Natural killer cell (primary cell): ENCODE results near the gene KRT31. TPM values are rescaled to one million over a fixed set of nuclear protein-coding genes. Genes with fewer than 3 reads are reported as not detected.
A peak's percentile ranks its signal among the peaks of the same experiment; 100 is the strongest.

Experiments used
- ATAC-seq, 3 donors: fragments of 150-1000 bp in 2 of 3; fragments of 200-7000 bp in 1 of 3; cut with Tn5 transposase; 1 replicate in 1 of 3; 2 replicates in 2 of 3; pipeline ENCODE4 v1.10.0; 2021; ENCODE audit warnings: mild to moderate bottlenecking in 2 of 3, moderate library complexity in 2 of 3
- DNase-seq, 2 donors: peaks; one replicate each; pipeline versions ENCODE4 v3.0.0 to v3.0.0-alpha.2; 2013 to 2021; ENCODE audit warnings: mixed read lengths in 1 of 2
- H3K27ac ChIP-seq: one replicate; pipeline ENCODE4 v1.5.1; 2013; ENCODE audit warnings: mild to moderate bottlenecking, low read length
- H3K27me3 ChIP-seq: one replicate; pipeline ENCODE4 v1.6.1; 2013; ENCODE audit warnings: low read length; ENCODE audit not compliant: control insufficient read depth, insufficient read depth
- H3K36me3 ChIP-seq: one replicate; pipeline ENCODE4 v1.6.1; 2013; ENCODE audit warnings: low read length; ENCODE audit not compliant: control insufficient read depth, insufficient read depth
- H3K4me1 ChIP-seq: one replicate; pipeline ENCODE4 v1.6.1; 2013; ENCODE audit warnings: low read length; ENCODE audit not compliant: control insufficient read depth, insufficient read depth
- H3K4me3 ChIP-seq: one replicate; pipeline ENCODE4 v1.5.1; 2013; ENCODE audit warnings: low read length
- H3K9me3 ChIP-seq: one replicate; pipeline ENCODE4 v1.6.1; 2013; ENCODE audit warnings: low read length; ENCODE audit not compliant: control insufficient read depth, insufficient read depth
- H3K27ac Mint-ChIP-seq, 2 donors: one replicate each; pipeline ENCODE4 v1.8.0; 2022; ENCODE audit warnings: mild to moderate bottlenecking in 2 of 2, mixed read lengths in 2 of 2, moderate library complexity in 1 of 2
- H3K27me3 Mint-ChIP-seq, 2 donors: one replicate each; pipeline ENCODE4 v1.8.0; 2022; ENCODE audit warnings: low read depth in 2 of 2, mixed read lengths in 2 of 2
- H3K36me3 Mint-ChIP-seq: one replicate; pipeline ENCODE4 v1.8.0; 2022; ENCODE audit warnings: mixed read lengths
- H3K4me1 Mint-ChIP-seq, 2 donors: one replicate each; pipeline ENCODE4 v1.8.0; 2022; ENCODE audit warnings: mixed read lengths in 2 of 2
- H3K4me3 Mint-ChIP-seq: one replicate; pipeline ENCODE4 v1.8.0; 2022; ENCODE audit warnings: mild to moderate bottlenecking, moderate library complexity, mixed read lengths
- H3K9me3 Mint-ChIP-seq, 2 donors: one replicate each; pipeline ENCODE4 v1.8.0; 2022; ENCODE audit warnings: mixed read lengths in 2 of 2
- CTCF ChIP-seq: fragments of 200-600 bp; IDR thresholded peaks from one replicate; pipeline ENCODE4 v1.8.0; 2022; ENCODE audit warnings: antibody characterized with exemption
- WGBS: methylation state at CpG from one replicate; pipeline ENCODE4 v1.1.7; 2013; ENCODE audit warnings: missing lambda C conversion rate; ENCODE audit not compliant: insufficient coverage; 5-methylcytosine and 5-hydroxymethylcytosine counted together
- intact Hi-C: fragments of 100-400 bp; cut with micrococcal nuclease; formaldehyde crosslinking; loops from one replicate; pipeline ENCODE4 v1.14.2; 2022
- total RNA-seq, 4 donors: library from RNA; stranded (reverse); fragments of 120-200 nt in 1 of 4; gene quantifications; one replicate each; pipeline versions ENCODE4 v1.2.3 to v1.2.4, GENCODE V29; 2013 to 2022

The KRT31 gene
- total RNA-seq, 3 donors from 2014 or later (not counting 1 experiment from before 2014, with no cell fraction given): not detected

GRCh38 chr17:41418116-41418860 lies 20.9 kb upstream of the KRT31 start:
- no peak for ATAC-seq
- Mint-ChIP-seq H3K4me1 (no peaks in the 10 kb centered on the region), H3K36me3 (no peaks in the 10 kb centered on the region), H3K27me3 (peaks cover 8 to 26% of the 10 kb centered on the region in 2 donors), H3K27ac (no peak overlapping the region), H3K9me3 (no peaks in the 10 kb centered on the region), H3K4me3 (no peak overlapping the region)
- Histone ChIP-seq H3K9me3 (no peaks in the 10 kb centered on the region), H3K4me1 (peaks cover 13% of the 10 kb centered on the region), H3K27ac (no peak overlapping the region), H3K4me3 (no peak overlapping the region), H3K27me3 (no peaks in the 10 kb centered on the region), H3K36me3 (no peaks in the 10 kb centered on the region)
- TF ChIP-seq CTCF: no peak
- intact Hi-C loops: no loop called here
- 93% methylated on average over 6 of the region's 7 CpGs for WGBS
- no peak for DNase-seq

- no peaks in the 10 kb centered on the region for H3K27me3 ChIP-seq
- Mint-ChIP-seq H3K9me3 (no peaks in the 10 kb centered on the region), H3K4me1 (no peaks in the 10 kb centered on the region), H3K36me3 (no peaks in the 10 kb centered on the region), H3K27me3 (peaks cover 8 to 21% of the 10 kb centered on the region in 2 donors), H3K27ac (no peak overlapping the region), H3K4me3 (no peak overlapping the region)
- TF ChIP-seq CTCF: peak; percentile 15
- WGBS: 88% methylated on average over 4 of the region's 4 CpGs
- H3K4me1 ChIP-seq: peaks cover 13% of the 10 kb centered on the region
- intact Hi-C loops: no loop called here
- DNase-seq (peak in 1 of 2 donors; percentile 12), ATAC-seq (no peak)
- H3K36me3 ChIP-seq: no peaks in the 10 kb centered on the region
- H3K4me3 ChIP-seq: no peak overlapping the region
- no peaks in the 10 kb centered on the region for H3K9me3 ChIP-seq
- H3K27ac ChIP-seq: no peak overlapping the region
Measured at GRCh38 chr17:41417576-41418015, 20.2 kb upstream of the KRT31 start.

- Histone ChIP-seq H3K27ac (no peak overlapping the region), H3K4me3 (no peak overlapping the region), H3K4me1 (peaks cover 13% of the 10 kb centered on the region), H3K36me3 (no peaks in the 10 kb centered on the region), H3K9me3 (no peaks in the 10 kb centered on the region), H3K27me3 (no peaks in the 10 kb centered on the region)
- no peak overlapping the region for H3K27ac Mint-ChIP-seq
- H3K4me1 Mint-ChIP-seq: no peaks in the 10 kb centered on the region
- no peak for ATAC-seq
- H3K9me3 Mint-ChIP-seq: no peaks in the 10 kb centered on the region
- WGBS: 91% methylated on average over 6 of the region's 6 CpGs
- no peak for DNase-seq
- no peak overlapping the region for H3K4me3 Mint-ChIP-seq
- H3K27me3 Mint-ChIP-seq: peaks cover 8 to 26% of the 10 kb centered on the region in 2 donors
- no peak for TF ChIP-seq CTCF
- intact Hi-C loops: no loop called here
- no peaks in the 10 kb centered on the region for H3K36me3 Mint-ChIP-seq
Measured at GRCh38 chr17:41417127-41417526, 19.7 kb upstream of the KRT31 start.

- H3K4me1 ChIP-seq: peaks cover 13% of the 10 kb centered on the region
- H3K4me1 Mint-ChIP-seq: no peaks in the 10 kb centered on the region
- no peak overlapping the region for H3K4me3 ChIP-seq
- no peak overlapping the region for H3K27ac Mint-ChIP-seq
- 94% methylated on average over 5 of the region's 5 CpGs for WGBS
- no peaks in the 10 kb centered on the region for H3K36me3 ChIP-seq
- TF ChIP-seq CTCF: no peak
- ATAC-seq: no peak
- no peaks in the 10 kb centered on the region for H3K27me3 ChIP-seq
- DNase-seq: no peak
- intact Hi-C loops: no loop called here
- no peaks in the 10 kb centered on the region for H3K9me3 ChIP-seq
- H3K9me3 Mint-ChIP-seq: no peaks in the 10 kb centered on the region
- no peaks in the 10 kb centered on the region for H3K36me3 Mint-ChIP-seq
- no peak overlapping the region for H3K27ac ChIP-seq
- peaks cover 8 to 32% of the 10 kb centered on the region in 2 donors for H3K27me3 Mint-ChIP-seq
- no peak overlapping the region for H3K4me3 Mint-ChIP-seq
Measured at GRCh38 chr17:41416479-41416878, 19.1 kb upstream of the KRT31 start.
